Liver (tissue), 3 donors: Measurements from ENCODE around the gene ZGPAT.

Source experiments
- JUND ChIP-seq, 2 donors: IDR thresholded peaks; 2 replicates each; pipeline ENCODE4 v1.6.1; 2016; ENCODE audit warnings: antibody characterized with exemption in 2 of 2
- RAD21 ChIP-seq, 2 donors: IDR thresholded peaks; 2 replicates each; pipeline ENCODE4 v1.6.1; 2016; ENCODE audit warnings: antibody characterized with exemption in 2 of 2, mild to moderate bottlenecking in 2 of 2
- TF ChIP-seq, protein P1 (sequence below): fragments of 150-350 bp; IDR thresholded peaks from 2 replicates; pipeline ENCODE4 v1.5.1; 2017; ENCODE audit warnings: improper control_type of control experiment, low read depth, low read length; ENCODE audit not compliant: missing input control
- TF ChIP-seq, protein P2 (sequence below): IDR thresholded peaks from 2 replicates; pipeline ENCODE4 v1.6.1; 2016; ENCODE audit warnings: antibody characterized with exemption, mild to moderate bottlenecking
- donor health status: healthy.
- donor health status: healthy.

DNA sequence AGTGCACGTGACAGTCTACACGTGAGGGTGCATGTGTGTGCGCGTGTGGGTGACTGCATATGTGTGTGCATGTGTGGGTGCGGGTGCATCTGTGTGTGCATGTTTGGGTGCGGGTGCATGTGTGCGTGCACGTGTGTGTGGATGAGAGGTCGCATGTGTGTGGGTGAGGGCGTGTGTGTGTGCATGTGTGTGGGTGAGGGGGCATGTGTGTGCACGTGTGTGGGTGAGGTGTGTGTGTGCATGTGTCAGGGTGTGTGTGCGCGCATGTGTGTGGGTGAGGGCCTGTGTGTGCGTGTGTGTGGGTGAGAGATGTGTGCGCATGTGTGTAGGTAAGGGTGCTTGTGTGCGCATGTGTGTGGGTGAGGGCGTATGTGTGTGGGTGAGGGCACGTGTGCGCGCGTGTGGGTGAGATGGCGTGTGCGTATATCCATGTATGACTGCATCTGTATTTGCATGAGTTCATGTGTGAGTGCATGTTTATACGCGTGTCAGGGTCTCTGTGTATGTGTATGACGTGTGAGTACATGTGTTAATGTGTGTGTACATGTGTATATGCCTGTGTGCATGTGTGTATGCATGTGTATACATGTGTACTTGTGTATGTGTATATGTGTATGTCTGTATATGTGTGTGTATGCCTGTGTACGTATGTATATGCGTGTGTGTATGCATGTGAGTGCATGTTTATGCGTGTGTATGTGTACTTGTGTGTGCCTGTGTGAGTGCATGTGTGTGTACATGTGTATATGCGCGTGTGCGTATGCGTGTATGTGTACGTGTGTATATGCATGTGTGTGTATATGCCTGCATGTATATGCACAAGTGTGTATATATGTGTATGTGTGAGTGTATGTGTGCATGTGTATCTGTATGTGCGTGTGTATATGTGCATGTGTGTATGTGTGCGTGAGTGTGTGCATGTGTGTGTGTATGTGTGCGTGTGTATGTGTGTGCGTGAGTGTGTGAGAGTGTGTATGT lies 24.6 kb downstream of the ZGPAT start:
- TF ChIP-seq, protein P1, sequence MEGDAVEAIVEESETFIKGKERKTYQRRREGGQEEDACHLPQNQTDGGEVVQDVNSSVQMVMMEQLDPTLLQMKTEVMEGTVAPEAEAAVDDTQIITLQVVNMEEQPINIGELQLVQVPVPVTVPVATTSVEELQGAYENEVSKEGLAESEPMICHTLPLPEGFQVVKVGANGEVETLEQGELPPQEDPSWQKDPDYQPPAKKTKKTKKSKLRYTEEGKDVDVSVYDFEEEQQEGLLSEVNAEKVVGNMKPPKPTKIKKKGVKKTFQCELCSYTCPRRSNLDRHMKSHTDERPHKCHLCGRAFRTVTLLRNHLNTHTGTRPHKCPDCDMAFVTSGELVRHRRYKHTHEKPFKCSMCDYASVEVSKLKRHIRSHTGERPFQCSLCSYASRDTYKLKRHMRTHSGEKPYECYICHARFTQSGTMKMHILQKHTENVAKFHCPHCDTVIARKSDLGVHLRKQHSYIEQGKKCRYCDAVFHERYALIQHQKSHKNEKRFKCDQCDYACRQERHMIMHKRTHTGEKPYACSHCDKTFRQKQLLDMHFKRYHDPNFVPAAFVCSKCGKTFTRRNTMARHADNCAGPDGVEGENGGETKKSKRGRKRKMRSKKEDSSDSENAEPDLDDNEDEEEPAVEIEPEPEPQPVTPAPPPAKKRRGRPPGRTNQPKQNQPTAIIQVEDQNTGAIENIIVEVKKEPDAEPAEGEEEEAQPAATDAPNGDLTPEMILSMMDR, result no peak
- TF ChIP-seq RAD21 (IDR thresholded peaks at IDR 0.05) (no peak), JUND (IDR thresholded peaks at IDR 0.05) (no peak)
- TF ChIP-seq, protein P2, sequence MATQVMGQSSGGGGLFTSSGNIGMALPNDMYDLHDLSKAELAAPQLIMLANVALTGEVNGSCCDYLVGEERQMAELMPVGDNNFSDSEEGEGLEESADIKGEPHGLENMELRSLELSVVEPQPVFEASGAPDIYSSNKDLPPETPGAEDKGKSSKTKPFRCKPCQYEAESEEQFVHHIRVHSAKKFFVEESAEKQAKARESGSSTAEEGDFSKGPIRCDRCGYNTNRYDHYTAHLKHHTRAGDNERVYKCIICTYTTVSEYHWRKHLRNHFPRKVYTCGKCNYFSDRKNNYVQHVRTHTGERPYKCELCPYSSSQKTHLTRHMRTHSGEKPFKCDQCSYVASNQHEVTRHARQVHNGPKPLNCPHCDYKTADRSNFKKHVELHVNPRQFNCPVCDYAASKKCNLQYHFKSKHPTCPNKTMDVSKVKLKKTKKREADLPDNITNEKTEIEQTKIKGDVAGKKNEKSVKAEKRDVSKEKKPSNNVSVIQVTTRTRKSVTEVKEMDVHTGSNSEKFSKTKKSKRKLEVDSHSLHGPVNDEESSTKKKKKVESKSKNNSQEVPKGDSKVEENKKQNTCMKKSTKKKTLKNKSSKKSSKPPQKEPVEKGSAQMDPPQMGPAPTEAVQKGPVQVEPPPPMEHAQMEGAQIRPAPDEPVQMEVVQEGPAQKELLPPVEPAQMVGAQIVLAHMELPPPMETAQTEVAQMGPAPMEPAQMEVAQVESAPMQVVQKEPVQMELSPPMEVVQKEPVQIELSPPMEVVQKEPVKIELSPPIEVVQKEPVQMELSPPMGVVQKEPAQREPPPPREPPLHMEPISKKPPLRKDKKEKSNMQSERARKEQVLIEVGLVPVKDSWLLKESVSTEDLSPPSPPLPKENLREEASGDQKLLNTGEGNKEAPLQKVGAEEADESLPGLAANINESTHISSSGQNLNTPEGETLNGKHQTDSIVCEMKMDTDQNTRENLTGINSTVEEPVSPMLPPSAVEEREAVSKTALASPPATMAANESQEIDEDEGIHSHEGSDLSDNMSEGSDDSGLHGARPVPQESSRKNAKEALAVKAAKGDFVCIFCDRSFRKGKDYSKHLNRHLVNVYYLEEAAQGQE, result no peak
